SK-N-MC (cell line): Measurements from ENCODE around the gene PLD6.

ENCODE experiments used
- EZH2 ChIP-seq: fragments of 200-600 bp; sonication (generic); IDR thresholded peaks from one replicate; pipeline ENCODE4 v1.6.1; 2017; ENCODE audit warnings: antibody characterized with exemption
- FOXP2 ChIP-seq: optimal IDR thresholded peaks from 2 replicates; pipeline ENCODE3; 2011; ENCODE audit warnings: mild to moderate bottlenecking, moderate library complexity; ENCODE audit not compliant: insufficient read depth; ENCODE audit errors: extremely low read length, control extremely low read depth
- POLR2AphosphoS5 ChIP-seq: IDR thresholded peaks from 2 replicates; pipeline ENCODE4 v1.6.1; 2012; ENCODE audit warnings: mild to moderate bottlenecking, low read depth, low read length, borderline replicate concordance

- TF ChIP-seq POLR2AphosphoS5 (no peak), FOXP2 (no peak), EZH2 (no peak)
These were observed 16.6 kb downstream of the PLD6 start for GRCh38 chr17:17189559-17189958.
